Psoas muscle (tissue), 8 donors: ENCODE measurements around the gene MB21D2. TPM values are rescaled to one million over a fixed set of nuclear protein-coding genes. Genes with fewer than 3 reads are reported as not detected.

ENCODE experiments used
- ATAC-seq, 4 donors: fragments of 200-7000 bp; cut with Tn5 transposase; one replicate each; pipeline ENCODE4 v1.9.1; 2020; ENCODE audit warnings: moderate library complexity in 3 of 4, mild to moderate bottlenecking in 2 of 4
- DNase-seq, 2 donors: peaks; one replicate each; pipeline ENCODE4 v3.0.0-alpha.2; 2020
- H3K27ac ChIP-seq: fragments of 200-600 bp; one replicate; pipeline ENCODE4 v1.8.0; 2022
- H3K27me3 ChIP-seq, 3 donors: fragments of 200-600 bp in 1 of 3; one replicate each; pipeline versions ENCODE4 v1.6.1 to v1.8.0; 2013 to 2022; ENCODE audit warnings: low read length in 2 of 3, mild to moderate bottlenecking in 2 of 3, moderate library complexity in 1 of 3; ENCODE audit not compliant: insufficient read depth in 3 of 3
- H3K36me3 ChIP-seq, 2 donors: fragments of 200-600 bp in 1 of 2; one replicate each; pipeline versions ENCODE4 v1.6.1 to v1.8.0; 2013 to 2022; ENCODE audit warnings: low read depth in 1 of 2, mild to moderate bottlenecking in 1 of 2, moderate library complexity in 1 of 2; ENCODE audit not compliant: insufficient read depth in 1 of 2
- H3K4me1 ChIP-seq: fragments of 200-600 bp; one replicate; pipeline ENCODE4 v1.8.0; 2022
- H3K4me3 ChIP-seq: fragments of 200-600 bp; one replicate; pipeline ENCODE4 v1.8.0; 2022; ENCODE audit warnings: mild to moderate bottlenecking
- H3K9me3 ChIP-seq: fragments of 200-600 bp; one replicate; pipeline ENCODE4 v1.8.0; 2022
- CTCF ChIP-seq: fragments of 200-600 bp; IDR thresholded peaks from one replicate; pipeline ENCODE4 v1.8.0; 2022; ENCODE audit warnings: antibody characterized with exemption
- WGBS, 3 donors: extraction: QIAGEN DNeasy Blood & Tissue Kit; methylation state at CpG; one replicate each; pipeline versions ENCODE4 v1.1.6 to v1.1.7; 2013; 5-methylcytosine and 5-hydroxymethylcytosine counted together
- intact Hi-C, 2 donors: fragments of 100-400 bp; cut with DNase I; formaldehyde crosslinking; loops; one replicate each; pipeline versions ENCODE4 v1.11.0 to v1.14.2; 2022
- polyA plus RNA-seq, 3 donors: library from polyadenylated mRNA; stranded (reverse); fragments of 200-250 nt; gene quantifications; one replicate each; pipeline ENCODE4 v1.2.3, GENCODE V29; 2013
- total RNA-seq, 4 donors: library from RNA; stranded (reverse); fragmentation: NEBNext Ultra II Directional in 2 of 4; extraction: Animal tissue kit (Norgen Biotek cat#: 25700) in 2 of 4; gene quantifications; one replicate each; pipeline versions ENCODE4 v1.2.1 to v1.2.4, GENCODE V29; 2021 to 2023
- donor health status: healthy with polysubstance abuse.
- donor health status: DM: no; HTN: no; CAD: no; lungs with moderate emphysema.
- donor health status: Bipolar disorder and iron deficiency.
- donor health status: healthy.
- donor health status: DM: yes; HTN: yes; CAD: no.
- donor health status: DM: no; HTN: no; CAD: no.
- donor health status: DM: no; HTN: no; CAD: no.
- donor health status: DM: yes; HTN: yes; CAD: no.

Gene MB21D2
- total and polyA plus RNA-seq, 7 donors: 0.61 to 2.6 (median 1.3) TPM

- TF ChIP-seq CTCF: no peak
- H3K27ac ChIP-seq: no peak overlapping the region
- H3K4me1 ChIP-seq: no peaks in the 10 kb centered on the region
- no peak for DNase-seq
- no peaks in the 10 kb centered on the region for H3K9me3 ChIP-seq
- intact Hi-C loops: no loop called here
- 94 to 97% (median 96%) methylated on average over 7 of the region's 7 CpGs for WGBS, 3 donors
- no peak for ATAC-seq
- no peaks in the 10 kb centered on the region for H3K27me3 ChIP-seq
- H3K4me3 ChIP-seq: no peak overlapping the region
- H3K36me3 ChIP-seq: no peaks in the 10 kb centered on the region
These were observed 30.0 kb downstream of the MB21D2 start for GRCh38 chr3:192887701-192888100.

DNA sequence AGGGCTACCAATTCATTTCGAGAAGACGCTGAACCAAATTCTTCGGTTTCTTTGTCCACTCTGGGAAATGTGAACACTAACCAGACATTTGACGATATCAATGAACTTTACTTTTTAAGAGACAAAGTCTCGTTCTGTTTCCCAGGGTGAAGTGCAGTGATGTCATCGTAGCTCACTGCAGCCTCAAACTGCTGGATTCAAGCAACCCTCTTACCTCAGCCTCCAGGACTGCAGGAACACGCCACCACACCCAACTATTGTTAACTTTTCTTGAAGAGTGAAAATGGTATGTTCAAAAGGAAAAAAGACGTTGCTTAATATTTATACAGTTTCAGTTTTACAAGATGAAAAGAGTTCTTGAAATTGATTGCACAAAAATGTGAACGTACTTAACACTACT lies 30.6 kb downstream of the MB21D2 start:
- TF ChIP-seq CTCF: no peak
- no peaks in the 10 kb centered on the region for H3K36me3 ChIP-seq
- H3K9me3 ChIP-seq: no peaks in the 10 kb centered on the region
- H3K27ac ChIP-seq: no peak overlapping the region
- H3K4me3 ChIP-seq: no peak overlapping the region
- no peaks in the 10 kb centered on the region for H3K4me1 ChIP-seq
- DNase-seq (no peak), ATAC-seq (no peak)
- 80 to 82% (median 80%) methylated on average over 9 of the region's 9 CpGs for whole genome bisulfite sequencing, 3 donors
- intact Hi-C loops: no loop called here
- no peaks in the 10 kb centered on the region for H3K27me3 ChIP-seq

DNA sequence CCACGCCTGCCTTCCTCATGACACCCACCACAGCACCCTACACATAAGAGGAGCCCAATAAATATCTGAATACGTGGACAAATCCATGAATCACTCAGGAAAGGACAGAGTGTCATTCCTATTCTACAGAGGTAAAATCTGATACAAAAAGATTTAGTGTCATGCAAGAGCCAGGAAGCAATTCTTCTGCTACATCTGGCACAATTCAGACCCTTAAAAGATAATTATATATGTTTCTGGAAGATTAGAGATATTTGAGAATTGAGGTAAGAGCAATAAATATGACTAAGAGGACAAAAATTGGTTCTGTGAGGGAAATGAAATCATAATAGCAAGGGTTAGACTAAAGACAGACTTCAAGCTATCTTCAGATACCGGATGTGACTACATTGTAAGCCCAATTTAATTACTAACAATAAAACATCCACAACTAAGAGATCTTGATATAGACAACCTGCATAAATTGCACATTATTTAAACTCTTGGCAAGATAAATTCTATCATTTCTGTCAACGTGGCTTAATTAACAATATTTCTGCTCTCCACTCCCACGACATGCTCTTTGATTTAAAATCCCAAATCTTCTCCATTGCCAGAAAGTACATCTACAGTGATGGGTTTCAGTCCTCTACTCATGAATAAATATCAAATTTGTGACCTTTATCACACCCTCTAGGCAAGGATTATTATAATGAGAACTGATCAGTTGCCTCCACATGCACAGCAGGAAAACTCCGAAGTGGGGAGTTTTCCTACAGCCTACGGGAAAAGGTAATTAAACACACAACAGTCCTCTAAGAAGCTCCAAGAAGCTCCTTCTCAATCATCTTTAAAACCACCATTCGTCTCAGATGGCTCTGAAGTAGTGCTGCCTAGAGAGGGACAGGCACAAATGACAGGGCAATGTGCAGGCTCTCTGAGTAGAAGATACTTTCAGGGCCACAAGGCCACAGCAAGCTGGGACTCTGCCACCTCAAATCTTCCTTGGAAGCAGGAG lies 32.6 kb downstream of the MB21D2 start:
- no peaks in the 10 kb centered on the region for H3K9me3 ChIP-seq
- DNase-seq: no peak
- no peak overlapping the region for H3K4me3 ChIP-seq
- H3K36me3 ChIP-seq: no peaks in the 10 kb centered on the region
- no peaks in the 10 kb centered on the region for H3K4me1 ChIP-seq
- intact Hi-C loops: no loop called here
- H3K27ac ChIP-seq: no peak overlapping the region
- no peak for ATAC-seq
- TF ChIP-seq CTCF: no peak
- WGBS, 3 donors: 62 to 77% (median 63%) methylated on average over 8 of the region's 8 CpGs
- H3K27me3 ChIP-seq: no peaks in the 10 kb centered on the region

DNA sequence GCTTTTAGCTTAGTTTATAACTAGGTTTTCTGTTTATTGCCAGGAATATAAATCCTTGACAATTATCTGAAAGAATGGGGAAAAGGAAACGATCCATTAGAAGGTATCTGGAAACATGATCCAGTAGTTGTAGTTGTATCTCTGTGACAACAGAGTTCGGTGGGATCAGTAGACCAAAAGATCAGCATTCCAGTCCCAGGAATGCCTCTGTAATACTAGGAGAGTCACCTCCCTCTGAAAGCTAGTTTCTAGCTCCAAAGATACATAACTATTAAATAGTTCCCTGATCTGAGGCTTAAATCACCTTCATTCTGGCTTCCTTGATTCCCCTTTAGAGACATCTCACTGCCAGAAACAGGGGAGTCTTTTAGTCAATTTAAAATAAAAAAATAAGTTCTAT lies 34.1 kb downstream of the MB21D2 start:
- no peaks in the 10 kb centered on the region for H3K9me3 ChIP-seq
- 52 to 72% (median 53%) methylated on average over 2 of the region's 2 CpGs for WGBS, 3 donors

More for the DNA sequence above, 34.1 kb downstream of the MB21D2 start:
- H3K27me3 ChIP-seq: no peaks in the 10 kb centered on the region
- no peaks in the 10 kb centered on the region for H3K36me3 ChIP-seq
- intact Hi-C loops: no loop called here
- H3K4me3 ChIP-seq: no peak overlapping the region
- no peak for ATAC-seq
- no peak overlapping the region for H3K27ac ChIP-seq
- H3K4me1 ChIP-seq: no peaks in the 10 kb centered on the region
- no peak for DNase-seq
- TF ChIP-seq CTCF: no peak
